Activated gamma-delta T cell (primary cell): Measurements from ENCODE around the gene LRRC7.

Source experiments
- DNase-seq: peaks from one replicate; lab custom pipeline; 2025; lab: John Stamatoyannopoulos, UW
- total RNA-seq, 2 donors: gene quantifications; one replicate each; lab custom pipeline; 2026; lab: John Stamatoyannopoulos, UW

LRRC7 gene
- 0.10 to 2.5 reads per million in 2 donors for total RNA-seq

GRCh38 chr1:69567652-69568420 lies at the start of gene LRRC7:
Gene LRRC7, plus strand, starts transcription at chr1:69567922. Its CDS starts 718 bp downstream, at chr1:69568640.
- DNase-seq = no peak

GRCh38 chr1:69519006-69519405 lies 48.7 kb upstream of the LRRC7 start:
- no peak for DNase-seq

GRCh38 chr1:69520326-69520725 lies 47.4 kb upstream of the LRRC7 start:
- no peak for DNase-seq

GRCh38 chr1:69523032-69523431 lies 44.7 kb upstream of the LRRC7 start:
- DNase-seq = no peak

- no peak for DNase-seq
Observed at GRCh38 chr1:69523461-69523860, 44.3 kb upstream of the LRRC7 start.

- no peak for DNase-seq
Observed at GRCh38 chr1:69524015-69524414, 43.7 kb upstream of the LRRC7 start.

GRCh38 chr1:69527273-69527672 lies 40.4 kb upstream of the LRRC7 start:
- DNase-seq = no peak

GRCh38 chr1:69528376-69528775 lies 39.3 kb upstream of the LRRC7 start:
- DNase-seq = no peak

- no peak for DNase-seq
Observed at GRCh38 chr1:69533343-69533742, 34.4 kb upstream of the LRRC7 start.

GRCh38 chr1:69534829-69535228 lies 32.9 kb upstream of the LRRC7 start:
- DNase-seq = no peak

GRCh38 chr1:69535490-69535889 lies 32.2 kb upstream of the LRRC7 start:
- no peak for DNase-seq

- no peak for DNase-seq
Observed at GRCh38 chr1:69540052-69540451, 27.7 kb upstream of the LRRC7 start.

- no peak for DNase-seq
Observed at GRCh38 chr1:69551476-69552324, 16.0 kb upstream of the LRRC7 start.

GRCh38 chr1:69553726-69554125 lies 14.0 kb upstream of the LRRC7 start:
- no peak for DNase-seq

GRCh38 chr1:69568421-69569174 lies 876 bp downstream of the LRRC7 start:
- no peak for DNase-seq

GRCh38 chr1:69569175-69569541 lies 1.4 kb downstream of the LRRC7 start:
- no peak for DNase-seq

GRCh38 chr1:69569576-69570328 lies 2.0 kb downstream of the LRRC7 start:
- no peak for DNase-seq

GRCh38 chr1:69570356-69570755 lies 2.6 kb downstream of the LRRC7 start:
- DNase-seq = no peak

GRCh38 chr1:69572921-69573320 lies 5.2 kb downstream of the LRRC7 start:
- no peak for DNase-seq

GRCh38 chr1:69573911-69574310 lies 6.2 kb downstream of the LRRC7 start:
- DNase-seq = no peak

GRCh38 chr1:69585666-69586065 lies 17.9 kb downstream of the LRRC7 start:
- no peak for DNase-seq

GRCh38 chr1:69587391-69587790 lies 19.7 kb downstream of the LRRC7 start:
- DNase-seq = no peak
